ENCODE measurements around the gene PTPRZ1.
A peak's percentile ranks its signal among the peaks of the same experiment; 100 is the strongest.

Gene PTPRZ1

GRCh38 chr7:121957626-121958025, 84.7 kb downstream of the PTPRZ1 start:
- TF ChIP-seq CTCF (conservative IDR thresholded peaks at IDR 0.05; ENCODE audit: control insufficient read depth, insufficient read depth, low read depth, low read length) = no peak
- DNase-seq (ENCODE audit: low read depth) = no peak
- no peak overlapping the region for H3K4me3 ChIP-seq (ENCODE audit: control insufficient read depth, low read depth, low read length)

GRCh38 chr7:121960678-121961077, 87.7 kb downstream of the PTPRZ1 start:
- no peak for DNase-seq (ENCODE audit: low read depth)
- no peak for TF ChIP-seq CTCF (conservative IDR thresholded peaks at IDR 0.05; ENCODE audit: control insufficient read depth, insufficient read depth, low read depth, low read length)
- no peak overlapping the region for H3K4me3 ChIP-seq (ENCODE audit: control insufficient read depth, low read depth, low read length)

GRCh38 chr7:121961089-121961867, 88.3 kb downstream of the PTPRZ1 start:
- H3K4me3 ChIP-seq (ENCODE audit: control insufficient read depth, low read depth, low read length) = no peak overlapping the region
- TF ChIP-seq CTCF (conservative IDR thresholded peaks at IDR 0.05; ENCODE audit: control insufficient read depth, insufficient read depth, low read depth, low read length) = no peak
- peak; percentile 84 for DNase-seq (ENCODE audit: low read depth)

GRCh38 chr7:121966276-121966934, 93.4 kb downstream of the PTPRZ1 start:
- no peak for DNase-seq (ENCODE audit: low read depth)
- H3K4me3 ChIP-seq (ENCODE audit: control insufficient read depth, low read depth, low read length) = no peak overlapping the region
- TF ChIP-seq CTCF (conservative IDR thresholded peaks at IDR 0.05; ENCODE audit: control insufficient read depth, insufficient read depth, low read depth, low read length) = no peak

- TF ChIP-seq CTCF (conservative IDR thresholded peaks at IDR 0.05; ENCODE audit: control insufficient read depth, insufficient read depth, low read depth, low read length) = no peak
- H3K4me3 ChIP-seq (ENCODE audit: control insufficient read depth, low read depth, low read length) = no peak overlapping the region
- DNase-seq (ENCODE audit: low read depth) = no peak
These were observed 94.0 kb downstream of the PTPRZ1 start for GRCh38 chr7:121966935-121967332.

GRCh38 chr7:121985476-121986030, 112.6 kb downstream of the PTPRZ1 start:
- no peak overlapping the region for H3K4me3 ChIP-seq (ENCODE audit: control insufficient read depth, low read depth, low read length)
- TF ChIP-seq CTCF (conservative IDR thresholded peaks at IDR 0.05; ENCODE audit: control insufficient read depth, insufficient read depth, low read depth, low read length) = peak; percentile 7
- no peak for DNase-seq (ENCODE audit: low read depth)
